ENCODE measurements around the gene CRADD. TPM values are rescaled to one million over a fixed set of nuclear protein-coding genes. Genes with fewer than 3 reads are reported as not detected.

The CRADD gene
- total RNA-seq, 1 experiment from 2014 or later: 7.6 TPM

DNA sequence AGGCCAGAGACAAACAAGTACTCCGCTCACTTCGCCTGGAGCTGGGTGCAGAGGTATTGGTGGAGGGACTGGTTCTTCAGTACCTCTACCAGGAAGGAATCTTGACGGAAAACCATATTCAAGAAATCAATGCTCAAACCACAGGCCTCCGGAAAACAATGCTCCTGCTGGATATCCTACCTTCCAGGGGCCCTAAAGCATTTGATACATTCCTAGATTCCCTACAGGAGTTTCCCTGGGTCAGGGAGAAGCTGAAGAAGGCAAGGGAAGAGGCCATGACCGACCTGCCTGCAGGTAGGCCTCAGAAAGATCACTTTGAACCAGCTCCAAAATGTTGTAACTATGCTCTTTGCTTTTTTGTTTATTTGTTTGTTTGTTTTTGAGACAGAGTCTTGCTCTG lies 1.6 kb downstream of the CRADD start:
- Histone ChIP-seq H4K91ac (ENCODE audit: insufficient read length, low read depth, low read length) (no peak overlapping the region), H3K79me2 (ENCODE audit: insufficient read depth, low read length) (no peaks in the 10 kb centered on the region), H3K79me1 (ENCODE audit: insufficient read depth, low read depth, low read length, poor library complexity, severe bottlenecking) (no peaks in the 10 kb centered on the region), H2AK5ac (ENCODE audit: insufficient read length, low read length) (no peak overlapping the region), H3K27me3 (ENCODE audit: insufficient read depth, low read length) (no peaks in the 10 kb centered on the region), H3T11ph (ENCODE audit: low read length) (no peak overlapping the region), H4K20me1 (ENCODE audit: control insufficient read depth, insufficient read depth, insufficient read length) (no peaks in the 10 kb centered on the region), H3K23me2 (ENCODE audit: insufficient read length, low read depth, low read length, poor library complexity, severe bottlenecking) (peaks cover 7% of the 10 kb centered on the region), H3K9me3 (ENCODE audit: control insufficient read depth, low read depth, low read length) (no peaks in the 10 kb centered on the region), H2BK120ac (ENCODE audit: low read depth, low read length, poor library complexity, severe bottlenecking) (no peak overlapping the region), H3K4ac (ENCODE audit: low read depth, low read length) (no peak overlapping the region), H3K9ac (ENCODE audit: extremely low read depth, insufficient read length, low read length) (no peak overlapping the region), H2BK12ac (ENCODE audit: insufficient read length, low read depth, low read length) (no peak overlapping the region), H2BK5ac (ENCODE audit: insufficient read length, low read length) (no peak overlapping the region), H2BK15ac (ENCODE audit: low read depth, low read length) (no peak overlapping the region), H3K27ac (ENCODE audit: insufficient read length, low read depth, low read length) (no peak overlapping the region), H3K4me2 (ENCODE audit: insufficient read depth, insufficient read length, low read length) (no peak overlapping the region), H3K56ac (ENCODE audit: insufficient read length, low read depth, low read length) (no peak overlapping the region), H4K5ac (ENCODE audit: insufficient read length, low read depth, low read length) (no peak overlapping the region), H4K8ac (replicated peaks; ENCODE audit: insufficient read length, low read depth, low read length) (no peak overlapping the region), H2BK20ac (ENCODE audit: low read depth, low read length, poor library complexity, severe bottlenecking) (no peak overlapping the region), H3K23ac (ENCODE audit: insufficient read length, low read depth, low read length) (no peak overlapping the region), H3K14ac (ENCODE audit: insufficient read depth, low read length) (no peak overlapping the region), H3K18ac (ENCODE audit: insufficient read length, low read depth, low read length) (no peak overlapping the region), H2AFZ (ENCODE audit: low read length) (no peak overlapping the region), H3K4me1 (ENCODE audit: insufficient read depth, low read length) (peaks cover 3% of the 10 kb centered on the region; the same call in 1 of the 2 replicates)
- Mint-ChIP-seq H3K4me1 (peaks cover 47 to 54% of the 10 kb centered on the region in 2 experiments), H3K4me3 (peak overlapping the region; percentile 88 to 94), H3K36me3 (ENCODE audit: insufficient read depth in 1 of 3, low read depth in 3 of 3) (peaks cover 0 to 5% (median 5%) of the 10 kb centered on the region in 3 experiments; a peak in 2 of 7 replicates), H3K27ac (peak overlapping the region; percentile 99 to 100 (median 99)), H3K27me3 (ENCODE audit: low read depth) (no peaks in the 10 kb centered on the region; the same call in 1 of the 2 replicates), H3K9me3 (no peaks in the 10 kb centered on the region)
- WGBS (ENCODE audit: extremely low coverage, insufficient read length, low lambda C conversion rate): no CpG with 5 or more reads among the region's 5 CpGs
- DNase-seq: no peak
- TF ChIP-seq, protein P1, sequence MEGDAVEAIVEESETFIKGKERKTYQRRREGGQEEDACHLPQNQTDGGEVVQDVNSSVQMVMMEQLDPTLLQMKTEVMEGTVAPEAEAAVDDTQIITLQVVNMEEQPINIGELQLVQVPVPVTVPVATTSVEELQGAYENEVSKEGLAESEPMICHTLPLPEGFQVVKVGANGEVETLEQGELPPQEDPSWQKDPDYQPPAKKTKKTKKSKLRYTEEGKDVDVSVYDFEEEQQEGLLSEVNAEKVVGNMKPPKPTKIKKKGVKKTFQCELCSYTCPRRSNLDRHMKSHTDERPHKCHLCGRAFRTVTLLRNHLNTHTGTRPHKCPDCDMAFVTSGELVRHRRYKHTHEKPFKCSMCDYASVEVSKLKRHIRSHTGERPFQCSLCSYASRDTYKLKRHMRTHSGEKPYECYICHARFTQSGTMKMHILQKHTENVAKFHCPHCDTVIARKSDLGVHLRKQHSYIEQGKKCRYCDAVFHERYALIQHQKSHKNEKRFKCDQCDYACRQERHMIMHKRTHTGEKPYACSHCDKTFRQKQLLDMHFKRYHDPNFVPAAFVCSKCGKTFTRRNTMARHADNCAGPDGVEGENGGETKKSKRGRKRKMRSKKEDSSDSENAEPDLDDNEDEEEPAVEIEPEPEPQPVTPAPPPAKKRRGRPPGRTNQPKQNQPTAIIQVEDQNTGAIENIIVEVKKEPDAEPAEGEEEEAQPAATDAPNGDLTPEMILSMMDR (conservative IDR thresholded peaks at IDR 0.05): no peak

All from H9 (cell line).